Calu3 (cell line): ENCODE measurements around the gene PPP1R13B. TPM values are rescaled to one million over a fixed set of nuclear protein-coding genes. Genes with fewer than 3 reads are reported as not detected.

Experiments
- BruUV-seq: library from RNA; stranded (reverse); fragments of 400-500 nt; replicated peaks from 2 replicates; lab custom pipeline; 2021; lab: Mats Ljungman, UMichigan
- CTCF ChIA-PET: fragments of 300-600 bp; sonication (Branson Sonifier 250); formaldehyde crosslinking; loops from one replicate; lab custom pipeline; 2022; ENCODE audit warnings: antibody characterized with exemption; lab: Charles Lee
- DNase-seq: peaks from one replicate; pipeline ENCODE4 v3.0.0; 2022
- H3K27ac Mint-ChIP-seq: one replicate; pipeline ENCODE4 v1.8.0; 2022; ENCODE audit warnings: mixed read lengths; ENCODE audit not compliant: unreplicated experiment
- H3K27me3 Mint-ChIP-seq: one replicate; pipeline ENCODE4 v1.8.0; 2022; ENCODE audit warnings: mixed read lengths; ENCODE audit not compliant: unreplicated experiment
- H3K36me3 Mint-ChIP-seq: one replicate; pipeline ENCODE4 v1.8.0; 2022; ENCODE audit warnings: mild to moderate bottlenecking, moderate library complexity, mixed read lengths; ENCODE audit not compliant: insufficient read depth, unreplicated experiment
- H3K4me1 Mint-ChIP-seq: one replicate; pipeline ENCODE4 v1.8.0; 2022; ENCODE audit warnings: mild to moderate bottlenecking, low read depth, mixed read lengths; ENCODE audit not compliant: unreplicated experiment
- H3K4me3 Mint-ChIP-seq: one replicate; pipeline ENCODE4 v1.8.0; 2022; ENCODE audit warnings: mild to moderate bottlenecking, low read depth, moderate library complexity, mixed read lengths; ENCODE audit not compliant: unreplicated experiment
- H3K9me3 Mint-ChIP-seq: one replicate; pipeline ENCODE4 v1.8.0; 2022; ENCODE audit warnings: low read depth, mixed read lengths; ENCODE audit not compliant: unreplicated experiment
- CTCF ChIP-seq: fragments of 200-600 bp; IDR thresholded peaks from one replicate; pipeline ENCODE4 v1.8.0; 2022; ENCODE audit warnings: antibody characterized with exemption; ENCODE audit not compliant: unreplicated experiment
- intact Hi-C: fragments of 100-400 bp; cut with micrococcal nuclease; formaldehyde crosslinking; loops from one replicate; pipeline ENCODE4 v1.10.0; 2022; ENCODE audit not compliant: unreplicated experiment
- total RNA-seq: library from RNA; stranded (reverse); gene quantifications from 2 replicates; pipeline ENCODE4 v1.2.3, GENCODE V29; 2022

Gene PPP1R13B
- total RNA-seq, 1 experiment from 2014 or later, result 27.7 TPM

GRCh38 chr14:103869406-103870143 is 22.2 kb upstream of the PPP1R13B start:
- CTCF ChIA-PET, result interaction anchor here (0.7 kb wide), 1 partner anchor 210 kb away, joined by 3 read pairs; no protein-coding TSS in a partner anchor
- Mint-ChIP-seq H3K27ac (no peak overlapping the region), H3K36me3 (no peaks in the 10 kb centered on the region), H3K27me3 (no peaks in the 10 kb centered on the region), H3K4me3 (no peak overlapping the region), H3K9me3 (no peaks in the 10 kb centered on the region), H3K4me1 (peaks cover 8% of the 10 kb centered on the region)
- TF ChIP-seq CTCF, result no peak
- intact Hi-C loops, result no loop called here
- no TSS peak for BruUV-seq
- DNase-seq, result no peak

- no peak overlapping the region for H3K4me3 Mint-ChIP-seq
- H3K27me3 Mint-ChIP-seq, result no peaks in the 10 kb centered on the region
- no peak for TF ChIP-seq CTCF
- no peak overlapping the region for H3K27ac Mint-ChIP-seq
- H3K36me3 Mint-ChIP-seq, result no peaks in the 10 kb centered on the region
- no TSS peak for BruUV-seq
- peaks cover 8% of the 10 kb centered on the region for H3K4me1 Mint-ChIP-seq
- DNase-seq, result no peak
- CTCF ChIA-PET, result no interaction called here
- intact Hi-C loops, result no loop called here
- H3K9me3 Mint-ChIP-seq, result no peaks in the 10 kb centered on the region
Observed at GRCh38 chr14:103868242-103868897, 21.0 kb upstream of the PPP1R13B start.

- Mint-ChIP-seq H3K4me3 (no peak overlapping the region), H3K9me3 (no peaks in the 10 kb centered on the region), H3K36me3 (no peaks in the 10 kb centered on the region), H3K4me1 (peaks cover 8% of the 10 kb centered on the region), H3K27ac (no peak overlapping the region), H3K27me3 (no peaks in the 10 kb centered on the region)
- BruUV-seq, result no TSS peak
- TF ChIP-seq CTCF, result no peak
- intact Hi-C loops, result no loop called here
- CTCF ChIA-PET, result interaction anchor here (0.5 kb wide), 1 partner anchor 507 kb away, joined by 4 read pairs; no protein-coding TSS in a partner anchor
- DNase-seq, result no peak
Observed at GRCh38 chr14:103867523-103867953, 20.2 kb upstream of the PPP1R13B start.

- TF ChIP-seq CTCF, result no peak
- CTCF ChIA-PET, result no interaction called here
- BruUV-seq, result no TSS peak
- intact Hi-C loops, result no loop called here
- peaks cover 8% of the 10 kb centered on the region for H3K4me1 Mint-ChIP-seq
- no peak overlapping the region for H3K4me3 Mint-ChIP-seq
- H3K36me3 Mint-ChIP-seq, result no peaks in the 10 kb centered on the region
- no peaks in the 10 kb centered on the region for H3K9me3 Mint-ChIP-seq
- no peak for DNase-seq
- H3K27me3 Mint-ChIP-seq, result no peaks in the 10 kb centered on the region
- H3K27ac Mint-ChIP-seq, result no peak overlapping the region
Observed at GRCh38 chr14:103867020-103867419, 19.6 kb upstream of the PPP1R13B start.
